IPS-20b (cell line): ENCODE measurements around the gene MDGA2.

Experiments used
- H3K27ac ChIP-seq: one replicate; pipeline ENCODE4 v1.5.1; 2013; ENCODE audit warnings: low read length
- H3K27me3 ChIP-seq: 2 replicates; pipeline ENCODE4 v1.6.1; 2013; ENCODE audit warnings: mild to moderate bottlenecking, low read length, inconsistent platforms; ENCODE audit not compliant: insufficient read depth
- H3K36me3 ChIP-seq: 2 replicates; pipeline ENCODE4 v1.6.1; 2013; ENCODE audit warnings: low read depth, mild to moderate bottlenecking, inconsistent platforms, low read length, moderate library complexity; ENCODE audit not compliant: insufficient read depth
- H3K4me1 ChIP-seq: 2 replicates; pipeline ENCODE4 v1.6.1; 2013; ENCODE audit warnings: mild to moderate bottlenecking, control low read depth, inconsistent platforms, low read length, moderate library complexity; ENCODE audit not compliant: insufficient read depth
- H3K4me3 ChIP-seq: 2 replicates; pipeline ENCODE4 v1.5.1; 2013; ENCODE audit warnings: mild to moderate bottlenecking, low read length, inconsistent platforms
- H3K9ac ChIP-seq: 2 replicates; pipeline ENCODE4 v1.6.1; 2013; ENCODE audit warnings: low read depth, mild to moderate bottlenecking, inconsistent platforms, low read length, moderate library complexity
- H3K9me3 ChIP-seq: 2 replicates; pipeline ENCODE4 v1.6.1; 2013; ENCODE audit warnings: mild to moderate bottlenecking, low read depth, low read length, inconsistent platforms; ENCODE audit not compliant: insufficient read depth

The MDGA2 gene

DNA sequence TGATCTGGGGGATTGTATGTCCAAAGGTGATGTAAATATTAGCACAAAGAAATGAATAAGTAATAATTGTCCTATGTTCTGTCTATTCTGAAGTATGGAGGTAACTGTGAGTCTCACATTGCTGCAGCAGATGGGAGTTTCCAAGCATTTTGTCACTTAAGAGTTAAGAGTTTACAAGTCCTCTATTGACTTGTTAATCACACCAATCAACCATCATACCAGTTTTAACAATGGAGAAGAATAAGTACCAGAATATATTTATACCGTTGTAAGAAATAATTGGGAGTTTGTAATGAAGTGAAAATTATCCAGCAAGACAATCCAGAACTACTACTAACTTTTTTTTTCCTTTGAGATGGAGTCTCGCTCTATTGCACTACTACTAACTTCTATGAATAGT lies 139.1 kb downstream of the MDGA2 start:
- H3K9me3 ChIP-seq: peaks cover 3% of the 10 kb centered on the region; the same call in 1 of the 2 replicates
- no peaks in the 10 kb centered on the region for H3K36me3 ChIP-seq
- peaks cover 15% of the 10 kb centered on the region for H3K4me1 ChIP-seq
- H3K27ac ChIP-seq: no peak overlapping the region
- no peak overlapping the region for H3K9ac ChIP-seq
- H3K4me3 ChIP-seq: no peak overlapping the region
- H3K27me3 ChIP-seq: no peaks in the 10 kb centered on the region

DNA sequence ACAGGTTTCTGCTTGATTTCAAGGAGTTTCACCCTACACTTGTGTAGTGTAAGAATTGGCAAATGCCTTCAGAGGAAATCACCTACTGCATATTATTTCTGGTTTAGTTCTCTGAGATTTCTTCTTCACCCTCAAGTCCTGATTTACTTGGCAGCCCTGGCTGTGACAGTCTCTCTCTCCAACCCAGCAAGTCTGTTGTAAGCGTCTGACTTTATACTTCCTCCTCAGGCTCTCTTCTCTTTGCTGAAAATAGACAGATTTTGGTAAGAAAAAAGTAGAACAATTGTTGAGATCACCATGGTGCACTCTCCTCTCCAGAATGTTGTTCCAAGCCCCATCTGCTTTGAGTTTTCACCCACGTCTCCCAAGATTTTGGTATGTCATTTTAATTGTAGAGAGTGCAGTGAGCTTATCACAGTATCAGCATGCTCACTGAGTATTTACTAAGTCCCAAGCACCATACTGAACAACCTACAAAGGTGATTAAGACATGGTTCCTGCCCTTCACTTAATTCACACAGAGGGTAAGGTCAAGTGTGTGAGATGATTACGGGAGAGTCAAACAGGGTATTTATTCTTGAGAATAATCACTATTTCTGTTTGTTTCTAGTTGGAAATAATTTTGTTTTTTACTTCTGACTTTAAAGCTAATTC lies 148.7 kb downstream of the MDGA2 start:
- Histone ChIP-seq H3K27me3 (no peaks in the 10 kb centered on the region), H3K4me3 (no peak overlapping the region)

DNA sequence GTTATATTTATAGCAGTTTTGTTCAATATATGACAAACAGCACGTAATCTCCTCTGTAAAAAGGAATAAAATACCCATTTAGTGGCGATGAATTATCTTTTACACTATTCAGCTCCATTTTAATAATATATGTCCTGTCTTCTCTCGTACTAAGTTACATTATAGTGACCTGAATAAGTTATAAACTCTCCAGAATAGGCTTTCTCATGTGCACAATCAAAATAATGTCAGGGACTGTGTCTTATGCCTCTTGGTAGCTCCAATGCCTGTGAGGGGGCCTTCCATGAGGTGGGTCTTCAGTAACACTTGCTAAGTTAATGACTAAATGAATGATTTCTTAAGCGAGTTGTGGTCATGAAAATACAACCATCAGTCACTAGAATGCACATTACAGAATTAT lies 150.9 kb downstream of the MDGA2 start:
- Histone ChIP-seq H3K27me3 (no peaks in the 10 kb centered on the region), H3K4me3 (no peak overlapping the region), H3K9me3 (no peaks in the 10 kb centered on the region; the same call in 1 of the 2 replicates), H3K36me3 (no peaks in the 10 kb centered on the region), H3K4me1 (no peaks in the 10 kb centered on the region), H3K27ac (no peak overlapping the region), H3K9ac (no peak overlapping the region)

More for the DNA sequence above, 148.7 kb downstream of the MDGA2 start:
- Histone ChIP-seq H3K9ac (no peak overlapping the region), H3K27ac (no peak overlapping the region), H3K9me3 (no peaks in the 10 kb centered on the region; the same call in none of the 2 replicates), H3K4me1 (no peaks in the 10 kb centered on the region), H3K36me3 (no peaks in the 10 kb centered on the region)

DNA sequence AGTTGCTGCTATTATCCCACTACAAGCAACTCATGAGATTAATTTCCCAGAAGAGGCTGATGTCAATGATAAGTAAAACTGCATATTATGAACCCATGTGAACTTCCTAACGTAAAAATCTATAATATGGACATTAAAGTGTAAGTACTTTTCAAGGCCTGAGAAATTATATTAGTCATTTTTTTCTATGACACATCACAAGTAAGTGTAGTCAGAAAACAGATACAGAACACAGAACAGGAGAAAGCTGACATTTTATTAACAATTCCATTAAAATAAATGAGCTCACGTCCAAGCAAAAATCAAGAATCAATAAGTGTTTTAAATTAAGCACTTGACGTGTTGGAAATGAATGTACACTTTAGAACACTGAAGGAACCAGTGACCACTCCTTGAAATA lies 155.0 kb downstream of the MDGA2 start:
- Histone ChIP-seq H3K9me3 (no peaks in the 10 kb centered on the region), H3K4me1 (no peaks in the 10 kb centered on the region), H3K27me3 (no peaks in the 10 kb centered on the region), H3K4me3 (no peak overlapping the region), H3K27ac (no peak overlapping the region), H3K9ac (no peak overlapping the region), H3K36me3 (no peaks in the 10 kb centered on the region)

DNA sequence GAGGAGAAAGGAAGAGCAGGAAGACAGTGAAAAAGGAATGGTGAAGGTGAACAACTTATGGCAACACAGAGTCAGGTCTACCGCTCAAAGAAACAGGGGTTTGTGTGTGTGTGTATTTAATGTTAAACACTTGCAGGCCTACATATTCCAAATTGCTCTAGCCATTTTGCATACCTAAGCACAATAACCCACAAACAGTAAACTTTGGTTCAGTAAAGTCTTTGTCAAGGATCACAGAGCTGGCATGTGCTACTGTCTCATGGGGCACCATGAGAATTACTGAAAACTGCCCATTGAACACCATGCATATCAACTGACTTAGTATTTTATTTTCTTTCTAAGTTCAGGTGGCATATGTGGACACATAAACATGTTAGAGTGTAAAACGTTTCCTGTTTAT lies 163.6 kb downstream of the MDGA2 start:
- Histone ChIP-seq H3K27ac (no peak overlapping the region), H3K36me3 (no peaks in the 10 kb centered on the region), H3K9me3 (no peaks in the 10 kb centered on the region), H3K27me3 (no peaks in the 10 kb centered on the region), H3K4me1 (peaks cover 7% of the 10 kb centered on the region; the same call in 1 of the 2 replicates), H3K4me3 (no peak overlapping the region), H3K9ac (no peak overlapping the region)

DNA sequence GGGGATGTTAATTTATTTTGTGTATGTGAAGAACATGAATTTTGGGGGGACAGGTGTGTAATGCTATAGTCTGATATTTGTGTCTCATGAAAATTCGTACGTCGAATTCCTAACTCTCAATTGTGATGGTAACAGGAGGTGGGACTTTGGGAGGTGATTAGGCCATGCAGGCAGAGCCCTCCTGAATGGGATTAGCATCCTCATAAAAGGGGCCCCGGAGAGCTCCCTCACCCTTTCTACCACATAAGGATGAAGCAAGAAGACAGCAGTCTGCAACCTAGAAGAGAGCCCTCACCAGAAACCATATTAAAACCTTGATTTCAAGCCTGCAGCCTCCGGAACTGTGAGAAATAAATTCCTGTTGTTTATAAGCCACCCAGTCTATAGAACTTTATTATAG lies 165.4 kb downstream of the MDGA2 start:
- Histone ChIP-seq H3K9ac (no peak overlapping the region), H3K36me3 (no peaks in the 10 kb centered on the region), H3K27me3 (no peaks in the 10 kb centered on the region), H3K27ac (no peak overlapping the region), H3K4me1 (peaks cover 7% of the 10 kb centered on the region; the same call in 1 of the 2 replicates), H3K4me3 (no peak overlapping the region), H3K9me3 (no peaks in the 10 kb centered on the region)

DNA sequence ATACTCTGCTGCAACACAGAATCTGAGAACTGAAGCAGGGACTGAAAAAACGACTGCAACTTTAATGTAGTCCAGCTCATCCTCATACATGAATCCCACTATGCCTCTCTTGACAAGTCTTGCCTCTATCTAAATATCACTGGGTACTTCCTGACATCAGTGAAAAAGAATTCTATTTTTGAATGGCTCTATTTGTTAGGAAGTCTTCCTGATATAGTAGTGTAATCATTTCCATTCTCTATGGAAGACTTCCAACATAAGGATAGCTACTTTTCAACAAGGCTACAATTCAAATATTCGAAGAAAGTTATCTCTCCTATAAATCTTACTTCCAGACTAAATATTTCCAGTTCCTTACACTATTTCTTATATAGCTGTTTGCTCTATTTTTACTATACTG lies 167.5 kb downstream of the MDGA2 start:
- Histone ChIP-seq H3K36me3 (no peaks in the 10 kb centered on the region), H3K27ac (no peak overlapping the region), H3K9me3 (no peaks in the 10 kb centered on the region), H3K9ac (no peak overlapping the region), H3K4me3 (no peak overlapping the region), H3K27me3 (no peaks in the 10 kb centered on the region), H3K4me1 (peaks cover 7% of the 10 kb centered on the region; the same call in 1 of the 2 replicates)

DNA sequence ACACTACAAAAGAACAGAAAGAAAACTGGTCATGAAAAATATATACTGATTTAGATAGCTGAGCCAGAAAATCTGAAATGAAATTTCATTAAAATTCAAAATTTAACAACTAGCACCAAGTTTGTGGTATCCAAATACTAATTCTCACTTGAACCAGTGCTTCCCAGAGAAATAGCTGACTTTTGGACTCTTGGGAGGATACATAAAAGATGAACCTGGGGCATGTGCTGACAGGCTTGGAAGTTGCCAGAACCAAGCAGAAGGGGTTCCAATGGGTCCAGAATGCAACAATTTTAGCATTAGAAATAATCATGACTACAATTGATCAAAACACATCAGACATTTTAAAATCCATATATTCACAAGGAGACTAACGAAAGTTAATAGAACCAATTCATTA lies 175.0 kb downstream of the MDGA2 start:
- Histone ChIP-seq H3K9me3 (peaks cover 5% of the 10 kb centered on the region; the same call in 1 of the 2 replicates), H3K9ac (no peak overlapping the region), H3K4me3 (no peak overlapping the region), H3K4me1 (no peaks in the 10 kb centered on the region), H3K27ac (no peak overlapping the region), H3K27me3 (no peaks in the 10 kb centered on the region), H3K36me3 (no peaks in the 10 kb centered on the region)

DNA sequence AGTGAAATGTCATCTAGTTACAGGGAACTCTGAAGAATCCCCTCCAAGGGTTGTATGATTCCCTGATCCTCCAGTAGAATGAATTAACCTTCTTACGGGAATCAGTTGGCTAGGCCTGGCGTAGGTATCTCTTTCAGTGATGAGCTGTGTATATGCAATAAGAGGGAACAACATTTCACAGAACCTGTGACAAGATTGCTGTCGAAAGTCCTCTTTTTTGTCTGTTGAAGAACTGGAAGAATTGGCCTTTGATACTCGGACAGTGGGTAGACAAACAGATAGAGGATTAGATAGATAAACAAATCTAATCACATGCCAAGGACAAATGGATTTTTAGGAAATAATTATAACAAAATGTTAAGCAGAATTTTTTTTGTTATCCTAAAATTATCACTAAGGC lies 184.6 kb downstream of the MDGA2 start:
- Histone ChIP-seq H3K27me3 (no peaks in the 10 kb centered on the region), H3K9ac (no peak overlapping the region), H3K4me3 (no peak overlapping the region), H3K9me3 (no peaks in the 10 kb centered on the region; the same call in 1 of the 2 replicates), H3K4me1 (no peaks in the 10 kb centered on the region), H3K36me3 (no peaks in the 10 kb centered on the region), H3K27ac (no peak overlapping the region)

DNA sequence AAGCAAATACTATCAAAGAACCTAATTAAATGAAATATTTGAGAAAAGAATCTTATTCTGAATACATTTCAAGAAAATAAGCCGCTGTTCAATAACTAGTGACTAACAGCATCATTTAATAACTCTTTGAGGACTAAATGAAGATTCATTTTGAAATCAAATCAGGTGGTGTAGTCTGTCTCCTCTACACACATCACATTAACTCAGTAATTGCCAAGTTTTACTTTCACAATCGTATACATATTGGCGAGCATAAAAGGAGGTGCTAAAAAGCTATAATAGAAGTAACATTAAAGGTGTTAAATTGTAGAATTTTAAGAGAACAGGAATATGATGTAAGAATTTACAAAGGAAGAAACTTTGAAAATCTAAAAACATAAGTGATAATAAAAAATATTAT lies 185.1 kb downstream of the MDGA2 start:
- Histone ChIP-seq H3K4me1 (no peaks in the 10 kb centered on the region), H3K9me3 (no peaks in the 10 kb centered on the region; the same call in 1 of the 2 replicates), H3K27me3 (no peaks in the 10 kb centered on the region), H3K4me3 (no peak overlapping the region), H3K27ac (no peak overlapping the region), H3K36me3 (no peaks in the 10 kb centered on the region), H3K9ac (no peak overlapping the region)

DNA sequence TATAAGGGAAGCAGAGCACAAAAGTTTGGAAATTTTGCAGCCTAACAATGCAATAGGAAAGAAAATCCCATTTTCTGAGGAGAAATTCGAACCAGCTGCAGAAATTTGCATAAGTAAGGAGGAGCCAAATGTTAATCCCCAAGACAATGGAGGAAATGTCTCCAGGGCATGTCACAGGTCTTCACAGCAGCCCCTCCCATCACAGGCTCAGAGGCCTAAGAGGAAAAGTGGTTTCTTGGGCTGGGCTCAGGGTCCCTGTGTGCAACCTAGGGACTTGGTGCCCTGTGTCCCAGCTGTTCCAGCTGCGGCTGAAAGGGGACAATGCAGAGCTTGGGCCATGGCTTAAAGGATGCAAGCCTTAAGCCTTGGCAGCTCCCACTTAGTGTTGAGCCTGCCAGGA lies 190.0 kb downstream of the MDGA2 start:
- Histone ChIP-seq H3K9ac (no peak overlapping the region), H3K27ac (no peak overlapping the region), H3K4me3 (no peak overlapping the region), H3K27me3 (no peaks in the 10 kb centered on the region), H3K36me3 (no peaks in the 10 kb centered on the region), H3K9me3 (no peaks in the 10 kb centered on the region; the same call in 1 of the 2 replicates), H3K4me1 (no peaks in the 10 kb centered on the region)

DNA sequence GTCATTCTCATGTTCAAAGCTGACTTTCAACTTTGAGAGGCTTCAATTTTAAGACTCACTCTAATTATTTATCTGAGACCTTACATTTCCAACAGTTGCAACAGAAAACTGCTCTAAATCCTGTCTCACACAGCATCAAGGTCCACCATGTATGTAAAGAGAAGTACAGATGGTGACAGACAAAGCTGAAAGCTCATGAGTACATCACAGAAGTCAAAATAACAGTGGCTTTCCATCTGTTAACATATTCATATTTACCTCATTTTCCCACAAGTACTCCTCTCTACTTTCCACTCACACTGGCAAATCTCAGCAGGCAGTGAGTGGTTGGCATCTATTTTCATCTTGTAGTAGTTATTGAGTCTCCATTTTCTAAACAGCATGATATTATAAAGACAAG lies 192.0 kb downstream of the MDGA2 start:
- H3K9me3 ChIP-seq: no peaks in the 10 kb centered on the region; the same call in 1 of the 2 replicates
- H3K9ac ChIP-seq: no peak overlapping the region

More for the DNA sequence above, 192.0 kb downstream of the MDGA2 start:
- H3K27me3 ChIP-seq: no peaks in the 10 kb centered on the region
- H3K27ac ChIP-seq: no peak overlapping the region
- no peak overlapping the region for H3K4me3 ChIP-seq
- H3K36me3 ChIP-seq: no peaks in the 10 kb centered on the region
- H3K4me1 ChIP-seq: no peaks in the 10 kb centered on the region
